Right atrium auricular region (tissue), 2 donors: ENCODE results near the gene DNMT3A. TPM values are rescaled to one million over a fixed set of nuclear protein-coding genes. Genes with fewer than 3 reads are reported as not detected.

ENCODE experiments used
- DNase-seq: peaks from one replicate; pipeline ENCODE4 v3.0.0-alpha.2; 2019; ENCODE audit warnings: low spot score
- H3K27ac ChIP-seq, 2 donors: fragments of 200-600 bp; sonication (generic); 1 replicate in 1 of 2; 2 replicates in 1 of 2; pipeline ENCODE4 v1.5.1; 2016 to 2019
- H3K27me3 ChIP-seq, 2 donors: fragments of 200-600 bp; sonication (generic); one replicate each; pipeline versions ENCODE4 v1.5.1 to v1.6.0; 2017 to 2019
- H3K36me3 ChIP-seq: fragments of 200-600 bp; sonication (generic); one replicate; pipeline ENCODE4 v1.5.1; 2016
- H3K4me1 ChIP-seq, 2 donors: fragments of 200-600 bp; sonication (generic); one replicate each; pipeline versions ENCODE4 v1.5.1 to v1.6.0; 2017 to 2019
- H3K4me3 ChIP-seq, 2 donors: fragments of 200-600 bp; sonication (generic); 1 replicate in 1 of 2; 2 replicates in 1 of 2; pipeline ENCODE4 v1.5.1; 2017 to 2019; ENCODE audit warnings: mild to moderate bottlenecking in 1 of 2, moderate library complexity in 1 of 2
- H3K9me3 ChIP-seq, 2 donors: fragments of 200-600 bp; sonication (generic); one replicate each; pipeline ENCODE4 v1.5.1; 2019
- CTCF ChIP-seq, 2 donors: fragments of 200-600 bp; sonication (generic); IDR thresholded peaks; one replicate each; pipeline ENCODE4 v1.5.1; 2019; ENCODE audit warnings: antibody characterized with exemption in 2 of 2
- total RNA-seq, 2 donors: library from RNA; depleted of rRNA; stranded (reverse); fragments of >200 nt; gene quantifications; one replicate each; pipeline ENCODE4 v1.1.0, GENCODE V29; 2016

DNMT3A gene
- total RNA-seq, 2 donors from 2014 or later, result 6.0 to 8.1 TPM

GRCh38 chr2:25306777-25307368 lies 34.9 kb downstream of the DNMT3A start:
- no peak overlapping the region for H3K4me3 ChIP-seq
- H3K36me3 ChIP-seq, result no peaks in the 10 kb centered on the region
- peaks cover 0 to 96% of the 10 kb centered on the region in 2 donors for H3K4me1 ChIP-seq
- TF ChIP-seq CTCF (IDR thresholded peaks at IDR 0.05), result no peak
- DNase-seq, result no peak
- no peaks in the 10 kb centered on the region for H3K9me3 ChIP-seq
- no peaks in the 10 kb centered on the region for H3K27me3 ChIP-seq
- H3K27ac ChIP-seq, result no peak overlapping the region

- H3K4me3 ChIP-seq, result no peak overlapping the region
- DNase-seq, result no peak
- no peaks in the 10 kb centered on the region for H3K36me3 ChIP-seq
- H3K4me1 ChIP-seq, result peaks cover 0 to 93% of the 10 kb centered on the region in 2 donors
- TF ChIP-seq CTCF (IDR thresholded peaks at IDR 0.05), result no peak
- H3K27ac ChIP-seq, result no peak overlapping the region
- H3K9me3 ChIP-seq, result no peaks in the 10 kb centered on the region
- H3K27me3 ChIP-seq, result no peaks in the 10 kb centered on the region
Observed at GRCh38 chr2:25305775-25306174, 36.0 kb downstream of the DNMT3A start.

GRCh38 chr2:25304826-25305596 lies 36.7 kb downstream of the DNMT3A start:
- H3K4me3 ChIP-seq, result no peak overlapping the region
- no peak for TF ChIP-seq CTCF (IDR thresholded peaks at IDR 0.05)

GRCh38 chr2:25304321-25304720 lies 37.4 kb downstream of the DNMT3A start:
- Histone ChIP-seq H3K27ac (peak overlapping the region in 1 of 2 donors; percentile 32), H3K9me3 (no peaks in the 10 kb centered on the region), H3K27me3 (no peaks in the 10 kb centered on the region), H3K4me3 (no peak overlapping the region), H3K4me1 (peaks cover 0 to 78% of the 10 kb centered on the region in 2 donors), H3K36me3 (peaks cover 7% of the 10 kb centered on the region)
- no peak for TF ChIP-seq CTCF (IDR thresholded peaks at IDR 0.05)
- DNase-seq, result no peak

More at GRCh38 chr2:25304826-25305596, 36.7 kb downstream of the DNMT3A start:
- H3K27ac ChIP-seq, result no peak overlapping the region
- peaks cover under 1% of the 10 kb centered on the region for H3K36me3 ChIP-seq
- peaks cover 0 to 85% of the 10 kb centered on the region in 2 donors for H3K4me1 ChIP-seq
- no peaks in the 10 kb centered on the region for H3K9me3 ChIP-seq
- H3K27me3 ChIP-seq, result no peaks in the 10 kb centered on the region
- DNase-seq, result no peak

GRCh38 chr2:25303633-25304236 lies 38.0 kb downstream of the DNMT3A start:
- no peak for DNase-seq
- TF ChIP-seq CTCF (IDR thresholded peaks at IDR 0.05), result no peak
- peaks cover 7% of the 10 kb centered on the region for H3K36me3 ChIP-seq
- H3K9me3 ChIP-seq, result no peaks in the 10 kb centered on the region
- H3K27me3 ChIP-seq, result no peaks in the 10 kb centered on the region
- peak overlapping the region; percentile 8 to 32 for H3K27ac ChIP-seq
- no peak overlapping the region for H3K4me3 ChIP-seq
- H3K4me1 ChIP-seq, result peaks cover 0 to 73% of the 10 kb centered on the region in 2 donors
